CD4-positive, CD25-positive, alpha-beta regulatory T cell (primary cell): Measurements from ENCODE around the gene AKIRIN2. TPM values are rescaled to one million over a fixed set of nuclear protein-coding genes. Genes with fewer than 3 reads are reported as not detected.
"Not testable (repeated sequence)": the region's sequence is repeated elsewhere in the genome, so short reads cannot be mapped to it uniquely, and the experiment has no call there.

Source experiments
- ATAC-seq, 2 donors: fragments of 150-1000 bp; cut with Tn5 transposase; one replicate each; pipeline ENCODE4 v1.10.0; 2021; ENCODE audit warnings: low read depth in 2 of 2, moderate number of reproducible peaks in 2 of 2, moderate library complexity in 1 of 2
- DNase-seq, 3 donors: peaks; one replicate each; pipeline versions ENCODE4 v3.0.0 to v3.0.0-alpha.2; 2012 to 2022; ENCODE audit warnings: mixed read lengths in 1 of 3
- H3K27ac ChIP-seq: one replicate; pipeline ENCODE4 v1.7.0; 2013; ENCODE audit warnings: mild to moderate bottlenecking, low read length; ENCODE audit not compliant: insufficient read depth, poor library complexity, severe bottlenecking
- H3K27me3 ChIP-seq: one replicate; pipeline ENCODE4 v1.7.0; 2013; ENCODE audit warnings: low read length; ENCODE audit not compliant: control insufficient read depth, insufficient read depth
- H3K36me3 ChIP-seq: one replicate; pipeline ENCODE4 v1.7.0; 2013; ENCODE audit warnings: mild to moderate bottlenecking, low read length, moderate library complexity; ENCODE audit not compliant: control insufficient read depth, insufficient read depth
- H3K4me1 ChIP-seq: 2 replicates; pipeline ENCODE4 v1.7.0; 2013; ENCODE audit warnings: mild to moderate bottlenecking, low read length; ENCODE audit not compliant: insufficient read depth, control insufficient read depth, poor library complexity, severe bottlenecking
- H3K4me3 ChIP-seq: one replicate; pipeline ENCODE4 v1.7.0; 2013; ENCODE audit warnings: low read depth, mild to moderate bottlenecking, low read length, moderate library complexity
- H3K9me3 ChIP-seq, 2 experiments: 1 replicate in 1 of 2; 2 replicates in 1 of 2; pipeline ENCODE4 v1.7.0; 2013; ENCODE audit warnings: low read length in 2 of 2, mild to moderate bottlenecking in 1 of 2, moderate library complexity in 1 of 2; ENCODE audit not compliant: control insufficient read depth in 2 of 2
- H3K27ac Mint-ChIP-seq, 3 donors: one replicate each; pipeline ENCODE4 v1.8.0; 2020 to 2022; ENCODE audit warnings: mild to moderate bottlenecking in 3 of 3, mixed read lengths in 3 of 3, moderate library complexity in 2 of 3
- H3K27me3 Mint-ChIP-seq: one replicate; pipeline ENCODE4 v1.8.0; 2022; ENCODE audit warnings: mild to moderate bottlenecking, mixed read lengths
- H3K36me3 Mint-ChIP-seq: one replicate; pipeline ENCODE4 v1.8.0; 2020; ENCODE audit warnings: mixed read lengths
- H3K4me1 Mint-ChIP-seq, 4 donors: one replicate each; pipeline ENCODE4 v1.8.0; 2020 to 2022; ENCODE audit warnings: mixed read lengths in 4 of 4, mild to moderate bottlenecking in 1 of 4
- H3K4me3 Mint-ChIP-seq, 4 donors: one replicate each; pipeline ENCODE4 v1.8.0; 2020 to 2022; ENCODE audit warnings: mild to moderate bottlenecking in 4 of 4, mixed read lengths in 4 of 4, moderate library complexity in 3 of 4
- H3K9me3 Mint-ChIP-seq, 7 donors: one replicate each; pipeline ENCODE4 v1.8.0; 2020 to 2022; ENCODE audit warnings: mixed read lengths in 7 of 7, mild to moderate bottlenecking in 3 of 7, moderate library complexity in 2 of 7
- polyA plus RNA-seq, 4 donors: library from polyadenylated mRNA; unstranded; fragments of 300-500 nt; fragmentation: Illumina TruSeq; gene quantifications; one replicate each; pipeline ENCODE4 v1.2.3, GENCODE V29; 2021
- total RNA-seq: library from RNA; stranded (reverse); gene quantifications from one replicate; pipeline ENCODE4 v1.2.3, GENCODE V29; 2022

The AKIRIN2 gene
- total and polyA plus RNA-seq, 5 donors from 2014 or later = 47.7 to 119 (median 50.3) TPM

GRCh38 chr6:87692086-87692485 is 9.9 kb downstream of the AKIRIN2 start:
- Mint-ChIP-seq H3K4me1 (peaks cover 33 to 90% (median 69%) of the 10 kb centered on the region in 4 donors), H3K9me3 (no peaks in the 10 kb centered on the region), H3K27me3 (peaks cover 4% of the 10 kb centered on the region), H3K36me3 (peaks cover 1% of the 10 kb centered on the region), H3K27ac (peak overlapping the region; percentile 3 to 74 (median 8)), H3K4me3 (peak overlapping the region in 3 of 4 donors; percentile 12 to 74 (median 69))
- peaks cover 2% of the 10 kb centered on the region for H3K36me3 ChIP-seq
- no peak overlapping the region for H3K4me3 ChIP-seq
- no peak for ATAC-seq
- peaks cover 49% of the 10 kb centered on the region for H3K4me1 ChIP-seq
- H3K27ac ChIP-seq = no peak overlapping the region
- no peaks in the 10 kb centered on the region for H3K9me3 ChIP-seq
- DNase-seq = no peak
- H3K27me3 ChIP-seq = no peaks in the 10 kb centered on the region

GRCh38 chr6:87690441-87690840 is 11.6 kb downstream of the AKIRIN2 start:
- DNase-seq (no peak), ATAC-seq (no peak)
- peaks cover 41 to 93% (median 73%) of the 10 kb centered on the region in 4 donors for H3K4me1 Mint-ChIP-seq
- H3K4me3 Mint-ChIP-seq = peak overlapping the region; percentile 33 to 65 (median 40)
- peaks cover 2% of the 10 kb centered on the region for H3K36me3 ChIP-seq
- no peaks in the 10 kb centered on the region for H3K27me3 ChIP-seq
- peaks cover 12% of the 10 kb centered on the region for H3K36me3 Mint-ChIP-seq
- H3K9me3 Mint-ChIP-seq = no peaks in the 10 kb centered on the region
- H3K27me3 Mint-ChIP-seq = peaks cover 4% of the 10 kb centered on the region
- peaks cover 45% of the 10 kb centered on the region for H3K4me1 ChIP-seq
- H3K4me3 ChIP-seq = no peak overlapping the region
- H3K9me3 ChIP-seq = no peaks in the 10 kb centered on the region
- peak overlapping the region in 1 of 3 donors; percentile 3 for H3K27ac Mint-ChIP-seq
- H3K27ac ChIP-seq = no peak overlapping the region

- Mint-ChIP-seq H3K36me3 (peaks cover 12% of the 10 kb centered on the region), H3K27ac (peak overlapping the region in 2 of 3 donors; percentile 20 to 26), H3K4me3 (peak overlapping the region in 1 of 4 donors; percentile 43), H3K4me1 (peaks cover 45 to 93% (median 74%) of the 10 kb centered on the region in 4 donors)
- H3K9me3 ChIP-seq, ATAC-seq, H3K4me3 ChIP-seq, H3K27me3 ChIP-seq, H3K27ac ChIP-seq, DNase-seq, H3K9me3 Mint-ChIP-seq, H3K27me3 Mint-ChIP-seq, H3K36me3 ChIP-seq: not testable (repeated sequence)
- H3K4me1 ChIP-seq = peaks cover 35% of the 10 kb centered on the region
Measured at GRCh38 chr6:87687893-87688292, 14.1 kb downstream of the AKIRIN2 start.

DNA sequence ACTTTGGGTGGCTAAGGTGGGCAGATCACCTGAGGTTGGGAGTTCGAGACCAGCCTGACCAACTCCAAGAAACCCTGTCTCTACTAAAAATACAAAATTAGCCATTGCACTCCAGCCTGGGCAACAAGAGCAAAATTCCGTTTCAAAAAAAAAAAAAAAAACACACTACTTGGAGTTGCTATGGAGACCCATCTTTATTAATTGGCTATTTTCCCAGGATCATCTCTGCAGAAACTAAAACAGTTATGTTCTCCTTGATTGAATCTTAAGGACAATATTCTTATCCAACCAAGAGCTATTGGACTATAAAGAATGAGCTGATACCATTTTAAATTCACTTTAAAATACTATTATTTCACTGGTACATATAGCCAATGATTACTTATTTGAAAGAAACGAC is 14.7 kb downstream of the AKIRIN2 start:
- Histone ChIP-seq H3K36me3 (peaks cover 2% of the 10 kb centered on the region), H3K9me3 (no peaks in the 10 kb centered on the region), H3K27ac (no peak overlapping the region), H3K4me1 (peaks cover 41% of the 10 kb centered on the region), H3K4me3 (no peak overlapping the region), H3K27me3 (no peaks in the 10 kb centered on the region)
- Mint-ChIP-seq H3K27me3 (peaks cover 4% of the 10 kb centered on the region), H3K36me3 (peaks cover 12% of the 10 kb centered on the region), H3K4me3 (peak overlapping the region in 2 of 4 donors; percentile 1 to 39), H3K9me3 (no peaks in the 10 kb centered on the region), H3K27ac (peak overlapping the region in 1 of 3 donors; percentile 20), H3K4me1 (peaks cover 47 to 93% (median 76%) of the 10 kb centered on the region in 4 donors)
- DNase-seq (no peak), ATAC-seq (no peak)

- not testable (repeated sequence) for H3K27me3 Mint-ChIP-seq, ATAC-seq, H3K4me3 ChIP-seq, H3K27me3 ChIP-seq, H3K27ac ChIP-seq, DNase-seq, H3K9me3 ChIP-seq, H3K36me3 ChIP-seq, H3K9me3 Mint-ChIP-seq
- H3K4me1 ChIP-seq = peaks cover 46% of the 10 kb centered on the region
- peak overlapping the region in 3 of 4 donors; percentile 1 to 39 (median 21) for H3K4me3 Mint-ChIP-seq
- H3K27ac Mint-ChIP-seq = peak overlapping the region in 2 of 3 donors; percentile 3 to 63
- peaks cover 51 to 93% (median 76%) of the 10 kb centered on the region in 4 donors for H3K4me1 Mint-ChIP-seq
- H3K36me3 Mint-ChIP-seq = peaks cover 14% of the 10 kb centered on the region
Measured at GRCh38 chr6:87686636-87687205, 15.3 kb downstream of the AKIRIN2 start.

DNA sequence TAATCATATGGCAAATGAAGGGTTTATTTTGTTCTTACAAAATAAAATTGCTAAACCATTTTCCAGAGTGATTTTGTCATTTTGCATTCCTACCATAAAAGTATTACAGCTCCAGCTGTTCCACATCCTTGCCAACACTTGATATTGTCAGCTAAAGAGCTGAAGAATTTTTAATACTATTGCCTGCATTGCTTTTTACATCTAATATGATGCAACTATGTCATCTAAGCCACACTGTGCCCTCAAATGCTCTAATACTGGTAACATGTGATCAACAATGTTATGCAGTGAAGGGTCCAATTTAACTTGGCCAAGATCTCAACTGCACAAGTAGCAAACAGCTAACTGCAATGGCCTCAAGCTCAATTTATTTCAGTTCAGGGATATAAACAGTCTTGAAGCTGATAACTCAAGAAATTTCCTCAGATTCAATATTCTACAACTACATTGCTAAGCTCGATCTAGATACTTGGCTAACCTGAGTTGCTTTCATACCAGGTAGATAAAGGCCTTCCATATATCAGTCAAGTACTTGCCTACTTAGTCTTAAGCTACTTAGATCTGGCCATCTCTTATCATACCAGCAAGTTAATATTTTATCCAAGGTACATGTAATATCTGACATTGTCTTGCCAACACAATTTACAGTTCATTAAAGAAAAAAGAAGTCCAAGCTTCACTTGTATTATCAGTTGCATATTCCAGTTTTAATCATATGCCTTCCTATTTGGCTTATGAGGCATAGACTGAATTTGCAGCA is 17.0 kb downstream of the AKIRIN2 start:
- Mint-ChIP-seq H3K27ac (no peak overlapping the region), H3K36me3 (peaks cover 22% of the 10 kb centered on the region), H3K4me3 (peak overlapping the region in 2 of 4 donors; percentile 38 to 43), H3K27me3 (peaks cover 4% of the 10 kb centered on the region), H3K4me1 (peaks cover 45 to 88% (median 71%) of the 10 kb centered on the region in 4 donors), H3K9me3 (no peaks in the 10 kb centered on the region)
- DNase-seq = no peak
- no peak for ATAC-seq
- no peak overlapping the region for H3K27ac ChIP-seq
- H3K36me3 ChIP-seq = peaks cover 12% of the 10 kb centered on the region
- no peaks in the 10 kb centered on the region for H3K9me3 ChIP-seq
- peak overlapping the region; percentile 21 for H3K4me3 ChIP-seq
- no peaks in the 10 kb centered on the region for H3K27me3 ChIP-seq
- peaks cover 42% of the 10 kb centered on the region for H3K4me1 ChIP-seq

- Histone ChIP-seq H3K36me3 (peaks cover 15% of the 10 kb centered on the region), H3K9me3 (no peaks in the 10 kb centered on the region), H3K4me3 (peak overlapping the region; percentile 5), H3K27me3 (no peaks in the 10 kb centered on the region), H3K4me1 (peaks cover 35% of the 10 kb centered on the region), H3K27ac (no peak overlapping the region)
- peaks cover 49 to 81% (median 69%) of the 10 kb centered on the region in 4 donors for H3K4me1 Mint-ChIP-seq
- no peaks in the 10 kb centered on the region for H3K9me3 Mint-ChIP-seq
- DNase-seq (no peak), ATAC-seq (no peak)
- H3K27ac Mint-ChIP-seq = peak overlapping the region in 2 of 3 donors; percentile 51 to 88
- peak overlapping the region in 3 of 4 donors; percentile 28 to 43 (median 36) for H3K4me3 Mint-ChIP-seq
- peaks cover 26% of the 10 kb centered on the region for H3K36me3 Mint-ChIP-seq
- H3K27me3 Mint-ChIP-seq = peaks cover 4% of the 10 kb centered on the region
Measured at GRCh38 chr6:87683890-87684289, 18.1 kb downstream of the AKIRIN2 start.
